Karpas-422 (cell line): Measurements from ENCODE around the gene GFPT2. TPM values are rescaled to one million over a fixed set of nuclear protein-coding genes. Genes with fewer than 3 reads are reported as not detected.

Experiments used
- DNase-seq: peaks from one replicate; pipeline ENCODE4 v3.0.0-alpha.2; 2015
- H2AFZ ChIP-seq: fragments of 200-600 bp; sonication (generic); 2 replicates; pipeline ENCODE4 v1.6.1; 2014; ENCODE audit warnings: antibody characterized with exemption, low read length, mixed read lengths
- H3K27ac ChIP-seq: fragments of 200-600 bp; sonication (generic); 2 replicates; pipeline ENCODE4 v1.5.1; 2014; ENCODE audit warnings: mild to moderate bottlenecking, low read length, moderate library complexity
- H3K27me3 ChIP-seq: fragments of 200-600 bp; sonication (generic); 2 replicates; pipeline ENCODE4 v1.6.1; 2014; ENCODE audit warnings: low read length, mixed read lengths
- H3K36me3 ChIP-seq: fragments of 200-600 bp; sonication (generic); 2 replicates; pipeline ENCODE4 v1.6.1; 2014; ENCODE audit warnings: low read length, mixed read lengths; ENCODE audit not compliant: insufficient read depth
- H3K4me1 ChIP-seq: fragments of 200-600 bp; sonication (generic); 2 replicates; pipeline ENCODE4 v1.6.1; 2014; ENCODE audit warnings: mild to moderate bottlenecking, low read length, mixed read lengths
- H3K4me2 ChIP-seq: fragments of 200-600 bp; sonication (generic); 2 replicates; pipeline ENCODE4 v1.6.1; 2014; ENCODE audit warnings: low read length, low read depth, mild to moderate bottlenecking; ENCODE audit not compliant: poor library complexity, severe bottlenecking
- H3K4me3 ChIP-seq: fragments of 200-600 bp; sonication (generic); 2 replicates; pipeline ENCODE4 v1.5.1; 2014; ENCODE audit warnings: mild to moderate bottlenecking, antibody characterized with exemption, low read length, mixed read lengths
- H3K79me2 ChIP-seq: fragments of 200-600 bp; sonication (generic); 2 replicates; pipeline ENCODE4 v1.6.1; 2014; ENCODE audit warnings: mild to moderate bottlenecking, low read length, mixed read lengths
- H3K9ac ChIP-seq: fragments of 200-600 bp; sonication (generic); 2 replicates; pipeline ENCODE4 v1.6.0; 2014; ENCODE audit warnings: low read length
- H3K9me2 ChIP-seq: fragments of 200-600 bp; sonication (generic), shearing (Covaris generic); replicated peaks from 2 replicates; pipeline ENCODE4 v1.6.0; 2014; ENCODE audit warnings: mild to moderate bottlenecking, low read length, moderate library complexity; ENCODE audit not compliant: insufficient read depth
- H3K9me3 ChIP-seq: fragments of 300-700, 200-600 bp; sonication (generic); 2 replicates; pipeline ENCODE4 v1.6.1; 2014; ENCODE audit warnings: low read length, mixed read lengths
- H4K20me1 ChIP-seq: fragments of 200-600 bp; sonication (generic); 2 replicates; pipeline ENCODE4 v1.6.1; 2014; ENCODE audit warnings: mild to moderate bottlenecking, antibody characterized with exemption, low read length, low read depth; ENCODE audit not compliant: insufficient read depth
- total RNA-seq: library from RNA; depleted of rRNA; stranded (reverse); fragments of >200 nt; shearing (Covaris generic); gene quantifications from 2 replicates; pipeline ENCODE4 v1.2.3, GENCODE V29; 2014; ENCODE audit warnings: low replicate concordance

GFPT2 gene
- total RNA-seq, 1 experiment from 2014 or later = 11.7 TPM

GRCh38 chr5:180350711-180351465 is 2.2 kb downstream of the GFPT2 start:
- Histone ChIP-seq H3K9me3 (no peaks in the 10 kb centered on the region), H3K27ac (no peak overlapping the region), H3K36me3 (no peaks in the 10 kb centered on the region), H3K27me3 (no peaks in the 10 kb centered on the region), H3K4me2 (no peak overlapping the region), H3K9me2 (no peaks in the 10 kb centered on the region), H4K20me1 (no peaks in the 10 kb centered on the region), H3K79me2 (no peaks in the 10 kb centered on the region), H3K4me1 (no peaks in the 10 kb centered on the region), H2AFZ (no peak overlapping the region), H3K9ac (no peak overlapping the region), H3K4me3 (no peak overlapping the region)
- DNase-seq = no peak

GRCh38 chr5:180350296-180350695 is 2.8 kb downstream of the GFPT2 start:
- Histone ChIP-seq H3K9ac (no peak overlapping the region), H3K27ac (no peak overlapping the region), H3K79me2 (no peaks in the 10 kb centered on the region), H4K20me1 (no peaks in the 10 kb centered on the region), H3K9me2 (no peaks in the 10 kb centered on the region), H3K9me3 (no peaks in the 10 kb centered on the region), H3K4me1 (no peaks in the 10 kb centered on the region), H3K27me3 (no peaks in the 10 kb centered on the region), H3K4me3 (no peak overlapping the region), H3K4me2 (no peak overlapping the region), H2AFZ (no peak overlapping the region), H3K36me3 (no peaks in the 10 kb centered on the region)
- DNase-seq = no peak

GRCh38 chr5:180349391-180349790 is 3.7 kb downstream of the GFPT2 start:
- Histone ChIP-seq H3K4me1 (no peaks in the 10 kb centered on the region), H3K9ac (no peak overlapping the region)
- no peak for DNase-seq

GRCh38 chr5:180348336-180348735 is 4.8 kb downstream of the GFPT2 start:
- Histone ChIP-seq H4K20me1 (no peaks in the 10 kb centered on the region), H3K27ac (no peak overlapping the region), H3K9me2 (no peaks in the 10 kb centered on the region), H2AFZ (no peak overlapping the region), H3K9me3 (no peaks in the 10 kb centered on the region), H3K4me3 (no peak overlapping the region), H3K4me1 (no peaks in the 10 kb centered on the region), H3K9ac (no peak overlapping the region), H3K36me3 (no peaks in the 10 kb centered on the region), H3K4me2 (no peak overlapping the region), H3K79me2 (no peaks in the 10 kb centered on the region), H3K27me3 (no peaks in the 10 kb centered on the region)
- no peak for DNase-seq

More at GRCh38 chr5:180349391-180349790, 3.7 kb downstream of the GFPT2 start:
- Histone ChIP-seq H2AFZ (no peak overlapping the region), H3K9me3 (no peaks in the 10 kb centered on the region), H3K27me3 (no peaks in the 10 kb centered on the region), H3K9me2 (no peaks in the 10 kb centered on the region), H3K4me3 (no peak overlapping the region), H3K36me3 (no peaks in the 10 kb centered on the region), H3K4me2 (no peak overlapping the region), H3K27ac (no peak overlapping the region), H3K79me2 (no peaks in the 10 kb centered on the region), H4K20me1 (no peaks in the 10 kb centered on the region)

- H3K4me3 ChIP-seq = no peak overlapping the region
- no peak for DNase-seq
- no peaks in the 10 kb centered on the region for H4K20me1 ChIP-seq
- no peak overlapping the region for H2AFZ ChIP-seq
- no peak overlapping the region for H3K4me2 ChIP-seq
- no peaks in the 10 kb centered on the region for H3K4me1 ChIP-seq
- H3K27ac ChIP-seq = no peak overlapping the region
- no peaks in the 10 kb centered on the region for H3K9me2 ChIP-seq
- no peaks in the 10 kb centered on the region for H3K79me2 ChIP-seq
- no peak overlapping the region for H3K9ac ChIP-seq
- no peaks in the 10 kb centered on the region for H3K9me3 ChIP-seq
- H3K27me3 ChIP-seq = no peaks in the 10 kb centered on the region
- no peaks in the 10 kb centered on the region for H3K36me3 ChIP-seq
Measured at GRCh38 chr5:180347702-180348101, 5.4 kb downstream of the GFPT2 start.

- no peak overlapping the region for H3K4me3 ChIP-seq
- H4K20me1 ChIP-seq = no peaks in the 10 kb centered on the region
- H3K9me3 ChIP-seq = no peaks in the 10 kb centered on the region
Measured at GRCh38 chr5:180346358-180346757, 6.8 kb downstream of the GFPT2 start.

GRCh38 chr5:180345781-180346180 is 7.4 kb downstream of the GFPT2 start:
- no peak for DNase-seq
- H4K20me1 ChIP-seq = no peaks in the 10 kb centered on the region
- no peak overlapping the region for H3K4me3 ChIP-seq
- no peaks in the 10 kb centered on the region for H3K27me3 ChIP-seq
- no peak overlapping the region for H2AFZ ChIP-seq
- no peak overlapping the region for H3K27ac ChIP-seq
- H3K79me2 ChIP-seq = no peaks in the 10 kb centered on the region
- H3K4me1 ChIP-seq = no peaks in the 10 kb centered on the region
- H3K9me3 ChIP-seq = no peaks in the 10 kb centered on the region
- no peaks in the 10 kb centered on the region for H3K36me3 ChIP-seq
- H3K4me2 ChIP-seq = no peak overlapping the region
- no peak overlapping the region for H3K9ac ChIP-seq
- H3K9me2 ChIP-seq = no peaks in the 10 kb centered on the region

More at GRCh38 chr5:180346358-180346757, 6.8 kb downstream of the GFPT2 start:
- no peak for DNase-seq
- no peak overlapping the region for H3K4me2 ChIP-seq
- H3K27me3 ChIP-seq = no peaks in the 10 kb centered on the region
- H3K79me2 ChIP-seq = no peaks in the 10 kb centered on the region
- H3K36me3 ChIP-seq = no peaks in the 10 kb centered on the region
- H2AFZ ChIP-seq = no peak overlapping the region
- no peaks in the 10 kb centered on the region for H3K4me1 ChIP-seq
- H3K27ac ChIP-seq = no peak overlapping the region
- no peak overlapping the region for H3K9ac ChIP-seq
- no peaks in the 10 kb centered on the region for H3K9me2 ChIP-seq

GRCh38 chr5:180345186-180345585 is 8.0 kb downstream of the GFPT2 start:
- Histone ChIP-seq H3K79me2 (no peaks in the 10 kb centered on the region), H3K9me2 (no peaks in the 10 kb centered on the region), H3K4me3 (no peak overlapping the region), H3K4me2 (no peak overlapping the region), H2AFZ (no peak overlapping the region), H3K9me3 (no peaks in the 10 kb centered on the region), H3K27ac (no peak overlapping the region), H3K27me3 (no peaks in the 10 kb centered on the region), H4K20me1 (no peaks in the 10 kb centered on the region), H3K4me1 (no peaks in the 10 kb centered on the region), H3K36me3 (no peaks in the 10 kb centered on the region), H3K9ac (no peak overlapping the region)
- DNase-seq = no peak
